HG02642 (cell line): ENCODE results near the gene DNAH10.
"Not testable (repeated sequence)": the region's sequence is repeated elsewhere in the genome, so short reads cannot be mapped to it uniquely, and the experiment has no call there.

ENCODE experiments used
- ATAC-seq: cut with Tn5 transposase; IDR thresholded peaks from one replicate; pipeline ENCODE4 v1.9.1; 2021; ENCODE audit warnings: mild to moderate bottlenecking; ENCODE audit not compliant: unreplicated experiment, poor library complexity

Gene DNAH10

DNA sequence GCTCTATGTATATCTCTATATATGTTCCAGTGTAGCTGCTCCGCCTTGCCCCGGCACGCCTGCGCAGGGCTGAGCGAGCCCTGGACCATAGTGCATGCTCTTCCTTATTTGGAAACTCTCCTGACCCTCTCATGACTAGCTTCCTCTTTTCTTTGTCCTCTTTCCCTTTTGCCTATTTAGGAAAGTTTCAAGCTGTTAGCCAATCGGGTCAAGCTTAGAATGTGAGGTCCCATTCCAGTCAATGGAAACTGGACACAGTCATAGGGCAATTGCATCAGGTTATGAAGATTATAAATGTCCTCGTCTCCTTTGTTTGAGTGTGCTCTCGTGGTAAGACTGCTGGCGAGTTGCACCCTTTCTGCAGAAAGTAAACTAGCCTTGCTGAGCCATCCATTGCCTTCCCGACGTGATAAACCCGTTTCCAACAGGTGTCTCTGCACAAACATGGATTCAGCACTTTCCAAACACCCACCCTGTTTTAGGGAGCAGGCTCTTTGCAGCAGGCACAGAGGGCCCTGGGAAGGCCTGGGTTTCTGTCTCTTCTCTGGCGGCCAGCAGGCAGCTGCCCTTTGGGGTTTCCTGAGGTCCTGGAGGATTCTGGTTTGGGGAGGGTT, 179.6 kb downstream of the DNAH10 start:
- ATAC-seq = no peak

DNA sequence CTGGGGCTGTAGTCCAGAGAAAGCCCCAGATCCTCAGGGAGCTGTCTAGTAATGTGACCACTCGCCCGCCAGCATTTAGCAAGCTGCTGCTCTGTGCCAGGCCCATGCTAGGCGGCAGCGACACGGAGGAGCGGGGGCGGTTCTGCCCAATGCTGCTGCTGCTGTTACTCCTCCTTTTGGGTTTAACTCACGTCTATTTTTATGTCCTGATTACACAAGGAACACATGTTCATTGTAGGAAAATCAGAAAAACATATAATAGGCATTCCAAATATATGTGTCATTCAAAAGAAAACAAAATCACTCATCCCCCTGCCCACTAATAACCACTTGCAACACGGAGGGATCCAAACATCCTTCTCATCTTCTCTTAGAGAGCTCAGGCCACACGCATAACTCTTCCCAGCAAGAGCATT, 180.1 kb downstream of the DNAH10 start:
- ATAC-seq = no peak

DNA sequence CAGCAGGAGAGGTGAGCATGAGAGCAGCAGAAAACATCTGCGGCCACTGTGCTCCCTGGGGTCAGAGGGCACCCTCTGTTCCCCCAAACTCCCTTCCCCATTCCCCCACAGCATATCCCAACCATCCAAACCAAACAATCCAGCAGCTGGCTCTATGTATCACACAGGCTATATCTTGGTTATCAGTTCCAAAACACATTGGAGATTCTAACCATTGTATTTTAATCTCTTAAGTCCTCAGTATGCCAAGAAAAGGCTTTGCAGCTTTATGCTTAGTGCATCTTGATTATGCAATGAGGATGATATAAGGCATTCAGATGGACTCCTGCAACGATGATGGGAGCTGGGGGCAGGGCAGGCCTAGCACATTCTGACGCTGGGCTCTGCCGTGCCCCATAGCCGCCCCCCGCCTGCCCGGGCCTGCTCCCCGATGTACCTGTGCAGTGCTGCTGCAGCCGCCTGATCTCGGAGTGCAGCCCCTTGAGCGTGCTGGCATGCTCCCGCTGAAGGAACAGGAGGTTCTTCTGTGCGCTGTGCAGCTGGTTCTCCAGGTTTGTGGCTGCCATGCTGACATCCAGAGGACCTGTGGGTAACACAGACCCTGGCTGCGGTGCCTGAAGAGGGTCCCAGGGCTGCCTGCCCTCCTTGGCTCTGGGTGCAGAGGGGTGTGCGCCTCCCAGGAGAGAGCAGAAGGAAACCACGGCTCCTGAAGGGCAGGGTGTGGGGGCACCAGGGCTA, 181.0 kb downstream of the DNAH10 start:
- ATAC-seq = no peak

DNA sequence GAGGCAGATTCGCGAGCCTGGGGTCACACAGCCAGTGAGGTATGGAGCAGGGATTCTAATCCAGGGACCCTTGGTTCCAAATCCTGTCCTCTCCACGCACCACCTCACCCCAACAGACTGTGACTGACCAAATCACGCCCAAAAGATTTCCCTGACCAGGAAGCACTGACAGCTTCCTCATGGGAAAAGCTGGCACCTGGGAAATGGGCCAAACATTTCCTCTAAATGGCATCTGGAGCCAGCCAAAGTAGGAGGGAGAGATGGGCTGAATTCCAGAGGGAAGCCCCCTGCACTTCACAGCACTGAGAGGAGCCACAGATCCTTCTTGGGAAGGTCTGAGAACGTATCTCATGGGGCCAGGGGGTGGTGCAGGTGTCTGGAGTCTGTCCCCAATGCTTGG, 181.7 kb downstream of the DNAH10 start:
- ATAC-seq = no peak

DNA sequence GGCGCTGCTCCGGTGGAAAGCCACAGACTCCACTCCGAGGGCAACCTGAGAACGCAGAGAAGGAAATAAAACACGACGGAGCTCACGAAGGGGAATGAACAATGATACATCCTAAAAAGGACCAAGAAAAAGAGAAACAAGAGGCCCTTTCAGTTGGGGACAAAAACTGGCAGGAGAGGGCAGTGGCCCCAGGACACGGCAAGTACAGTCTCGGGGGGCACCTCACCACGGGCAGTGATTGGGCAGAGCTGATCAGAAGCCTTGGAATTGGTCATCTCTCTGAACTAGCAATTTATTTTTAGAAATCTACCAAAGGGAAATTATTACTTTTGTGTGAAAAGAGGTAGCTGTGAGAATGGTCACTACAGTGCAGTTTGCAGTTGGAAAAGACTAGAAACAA, 182.6 kb downstream of the DNAH10 start:
- ATAC-seq = no peak

DNA sequence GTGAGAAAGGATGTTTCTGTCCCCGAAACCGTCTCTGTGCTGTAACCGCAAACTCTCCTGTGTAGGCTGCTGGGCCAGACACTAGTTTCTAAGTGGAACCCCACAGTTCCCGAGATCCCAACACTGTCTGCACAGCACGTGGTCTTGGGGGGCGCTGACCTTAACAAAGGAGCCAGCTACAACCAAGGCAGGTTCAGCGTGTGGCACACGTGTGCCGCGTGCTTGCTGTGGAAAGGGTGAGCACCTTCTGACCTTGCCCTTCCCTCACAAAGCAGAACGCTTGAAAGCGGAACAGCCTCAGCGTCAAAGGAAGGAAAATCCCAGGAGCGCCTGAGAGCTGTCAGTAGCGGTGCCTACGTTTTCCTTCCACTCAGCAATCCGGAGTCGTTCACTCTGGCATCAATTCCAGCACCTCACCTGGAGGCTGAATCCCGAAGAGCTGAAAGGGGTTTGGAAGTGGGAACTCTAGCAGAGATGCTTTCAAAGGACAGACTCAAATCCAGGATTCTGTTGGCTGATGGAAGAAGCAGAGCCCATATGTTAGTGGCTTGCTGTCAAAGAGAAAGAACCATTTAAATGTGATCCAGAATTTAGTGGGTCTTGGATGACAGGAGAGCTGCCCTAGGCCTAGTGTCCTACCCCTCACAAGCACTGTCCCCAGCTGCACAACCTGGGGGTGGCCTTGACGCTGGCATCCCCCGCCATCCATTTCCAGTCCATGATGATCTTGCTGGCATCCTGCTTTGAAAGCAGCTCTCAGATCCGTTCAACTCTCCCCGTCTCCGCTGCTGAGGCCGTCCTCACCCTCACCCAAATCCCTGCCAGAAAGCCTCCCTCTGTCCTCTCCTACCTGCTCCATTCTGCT, 183.4 kb downstream of the DNAH10 start:
- no peak for ATAC-seq

DNA sequence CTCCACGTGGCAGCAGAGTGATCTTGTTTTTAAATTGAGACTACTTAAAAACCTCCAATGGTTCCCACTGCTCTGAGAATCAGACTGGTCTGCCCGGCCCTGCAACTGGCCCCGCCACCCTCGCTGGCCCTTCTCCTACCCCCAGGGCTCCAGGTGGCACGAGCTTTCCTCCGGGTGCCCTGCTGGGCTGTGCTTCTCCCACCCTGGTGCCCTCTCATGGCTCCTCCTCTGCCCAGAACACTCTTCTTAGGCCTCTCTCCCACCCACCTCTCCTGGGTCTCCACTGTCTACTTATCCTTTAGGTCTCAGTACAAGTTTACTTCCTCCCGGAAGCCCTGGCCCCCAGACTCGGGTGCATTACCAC, 184.0 kb downstream of the DNAH10 start:
- ATAC-seq = no peak

DNA sequence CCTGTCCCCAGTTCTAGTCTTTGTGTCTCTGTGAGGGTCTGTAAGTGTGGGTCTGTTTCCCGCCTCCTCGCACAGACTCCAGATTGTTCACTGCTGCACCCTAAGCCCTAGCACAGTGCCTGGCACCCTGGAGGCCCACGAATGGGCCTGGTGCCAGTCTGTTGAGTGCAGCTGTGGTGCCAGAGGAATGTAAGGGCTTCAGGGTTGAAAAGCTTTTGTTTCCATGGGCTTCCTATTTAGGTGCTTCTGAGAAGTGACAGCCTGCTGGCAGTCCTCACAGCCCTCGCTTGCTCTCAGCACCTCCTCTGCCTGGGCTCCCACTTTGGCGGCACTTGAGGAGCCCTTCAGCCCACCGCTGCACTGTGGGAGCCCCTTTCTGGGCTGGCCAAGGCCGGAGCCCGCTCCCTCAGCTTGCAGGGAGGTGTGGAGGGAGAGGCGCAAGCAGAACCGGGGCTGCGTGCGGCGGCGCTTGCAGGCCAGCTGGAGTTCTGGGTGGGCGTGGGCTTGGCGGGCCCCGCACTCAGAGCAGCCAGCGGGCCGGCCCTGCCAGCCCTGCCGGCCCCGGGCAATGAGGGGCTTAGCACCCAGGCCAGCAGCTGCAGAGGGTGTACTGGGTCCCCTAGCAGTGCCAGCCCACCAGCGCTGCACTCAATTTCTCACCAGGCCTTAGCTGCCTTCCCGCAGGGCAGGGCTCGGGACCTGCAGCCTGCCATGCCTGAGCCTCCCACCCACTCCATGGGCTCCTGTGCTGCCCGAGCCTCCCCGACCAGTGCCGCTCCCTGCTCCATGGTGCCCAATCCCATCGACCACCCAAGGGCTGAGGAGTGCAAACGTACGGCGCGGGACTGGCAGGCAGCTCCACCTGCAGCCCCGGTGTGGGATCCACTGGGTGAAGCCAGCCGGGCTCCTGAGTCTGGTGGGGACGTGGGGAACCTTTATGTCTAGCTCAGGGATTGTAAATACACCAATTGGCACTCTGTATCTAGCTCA, 184.7 kb downstream of the DNAH10 start:
- ATAC-seq = not testable (repeated sequence)

DNA sequence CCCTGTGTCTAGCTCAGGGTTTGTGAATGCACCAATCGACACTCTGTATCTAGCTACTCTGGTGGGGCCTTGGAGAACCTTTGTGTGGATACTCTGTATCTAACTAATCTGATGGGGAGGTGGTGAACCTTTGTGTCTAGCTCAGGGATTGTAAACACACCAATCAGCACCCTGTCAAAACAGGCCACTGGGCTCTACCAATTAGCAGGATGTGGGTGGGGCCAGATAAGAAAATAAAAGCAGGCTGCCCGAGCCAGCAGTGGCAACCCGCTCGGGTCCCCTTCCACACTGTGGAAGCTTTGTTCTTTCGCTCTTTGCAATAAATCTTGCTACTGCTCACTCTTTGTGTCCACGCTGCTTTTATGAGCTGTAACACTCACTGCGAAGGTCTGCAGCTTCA, 185.4 kb downstream of the DNAH10 start:
- not testable (repeated sequence) for ATAC-seq

DNA sequence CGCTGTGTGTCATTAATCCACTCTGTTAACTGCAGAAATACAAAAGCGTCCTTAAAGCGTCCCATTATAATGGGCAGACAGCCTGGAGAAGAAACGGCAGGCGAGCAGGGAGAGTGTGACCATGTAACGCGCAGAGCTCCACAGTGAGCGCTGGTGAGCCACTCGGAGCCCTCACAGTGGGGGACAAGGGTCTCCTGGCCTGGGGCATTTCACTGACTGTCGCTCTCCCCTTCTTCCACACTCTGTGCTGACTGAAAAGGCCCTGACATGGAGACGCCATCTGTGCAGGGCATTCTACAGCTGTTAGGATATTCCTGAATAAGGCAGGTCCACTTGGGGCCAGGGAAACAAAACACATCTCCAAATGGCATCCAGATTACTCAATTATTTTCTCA, 186.3 kb downstream of the DNAH10 start:
- ATAC-seq = no peak

DNA sequence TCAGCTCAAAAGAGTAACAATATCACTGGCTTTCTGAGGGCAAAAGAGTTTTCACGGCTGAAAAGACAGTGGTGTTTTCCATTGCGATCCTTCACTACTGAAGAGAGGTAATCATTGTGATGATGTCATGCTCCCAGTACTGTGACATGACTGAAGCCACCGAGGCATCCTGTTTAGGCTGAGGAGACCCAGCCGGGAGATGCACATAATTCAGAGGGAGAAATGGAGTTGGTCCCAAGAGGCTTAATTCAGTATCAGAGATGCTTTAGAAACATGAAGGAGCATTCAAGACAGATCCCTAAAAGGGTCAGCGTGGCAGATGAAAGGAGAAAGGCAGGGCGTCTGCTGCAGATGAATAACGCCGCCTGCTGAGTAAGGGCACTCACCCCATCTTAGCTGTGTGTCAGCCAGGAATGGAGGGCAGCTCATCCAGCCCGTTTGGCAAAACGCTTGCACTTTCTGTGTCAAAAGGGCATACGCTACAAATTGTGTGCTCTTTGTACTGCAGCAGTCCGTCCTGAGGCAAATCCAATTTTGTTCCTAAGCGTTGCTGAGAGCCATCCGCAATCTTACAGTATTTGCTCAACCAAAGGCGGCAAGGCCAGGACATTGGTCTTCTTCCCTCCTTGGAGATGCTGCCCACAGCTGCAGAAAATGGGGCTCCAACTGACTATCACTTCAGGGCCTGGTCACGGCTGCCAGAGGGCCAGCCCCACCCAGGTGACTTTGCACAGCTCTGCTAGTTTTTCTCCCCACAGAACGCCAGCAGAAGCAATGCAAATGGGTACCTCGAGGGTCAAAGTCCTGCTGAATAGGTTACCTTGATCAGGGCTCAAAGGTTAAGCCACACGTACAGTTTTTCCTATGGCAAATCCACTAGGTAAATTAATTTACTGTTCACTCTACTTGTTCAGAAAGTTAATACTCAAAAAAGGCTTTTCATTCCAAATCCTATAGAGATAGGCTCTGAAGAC, 187.0 kb downstream of the DNAH10 start:
- ATAC-seq = no peak

DNA sequence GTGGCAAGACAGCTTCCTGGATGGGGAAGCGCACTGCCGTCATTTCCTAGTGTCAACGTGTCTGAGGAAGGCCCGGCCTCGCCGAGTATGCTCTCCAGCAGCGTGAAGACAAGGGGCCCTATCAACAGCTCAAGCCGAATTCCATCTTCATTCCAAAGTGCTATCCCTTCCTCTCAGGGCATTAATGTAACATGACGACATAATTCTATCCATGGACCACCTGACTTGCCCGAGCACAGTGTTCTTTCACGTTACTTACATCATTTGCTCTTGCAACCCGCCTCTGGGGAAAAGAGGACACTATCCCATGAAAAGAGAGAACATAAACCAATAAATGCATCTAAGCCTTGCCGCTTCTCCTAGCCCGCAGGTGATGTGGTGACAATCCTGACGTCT, 187.7 kb downstream of the DNAH10 start:
- ATAC-seq = no peak

DNA sequence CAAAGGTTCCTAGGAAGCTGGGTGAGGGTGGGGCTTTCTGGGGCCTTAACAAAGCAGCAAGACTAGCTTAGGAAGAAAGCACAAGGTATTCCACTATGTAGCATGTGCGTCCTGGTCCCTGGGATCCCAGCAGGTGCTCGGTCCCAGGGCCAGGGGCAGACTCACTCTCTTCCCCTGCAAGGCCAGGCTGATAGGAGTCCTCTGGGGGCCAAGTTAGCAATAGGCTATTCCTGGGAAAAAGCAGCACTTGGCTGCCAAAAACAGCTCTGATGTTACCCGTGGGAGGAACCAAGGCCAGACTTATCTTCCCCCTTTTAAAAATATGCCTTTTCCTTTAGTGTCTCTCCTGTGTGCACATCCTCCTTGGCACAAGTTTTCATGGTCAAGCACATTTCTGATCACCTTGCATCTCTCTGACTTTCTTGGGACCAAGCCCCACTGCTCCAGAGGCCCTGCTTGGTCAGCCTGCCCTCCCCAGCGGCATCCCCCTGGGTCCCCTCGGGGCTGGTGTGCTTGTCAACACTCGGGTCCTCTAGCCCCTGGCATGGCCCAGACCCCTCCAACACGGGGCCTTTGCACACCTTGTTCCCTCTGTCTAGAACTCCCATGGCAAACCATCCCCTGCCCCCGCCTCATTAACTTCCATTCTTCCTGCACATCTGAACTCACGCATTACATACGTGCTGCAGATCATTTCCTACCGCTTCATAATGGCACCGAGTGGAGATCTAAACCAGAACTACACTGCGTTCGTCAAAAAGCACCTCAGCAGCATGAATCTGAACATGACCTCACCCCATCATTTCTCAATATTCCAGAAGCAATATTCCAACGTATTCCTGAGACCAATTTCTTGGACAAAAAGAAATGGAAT, 188.6 kb downstream of the DNAH10 start:
- ATAC-seq = no peak

DNA sequence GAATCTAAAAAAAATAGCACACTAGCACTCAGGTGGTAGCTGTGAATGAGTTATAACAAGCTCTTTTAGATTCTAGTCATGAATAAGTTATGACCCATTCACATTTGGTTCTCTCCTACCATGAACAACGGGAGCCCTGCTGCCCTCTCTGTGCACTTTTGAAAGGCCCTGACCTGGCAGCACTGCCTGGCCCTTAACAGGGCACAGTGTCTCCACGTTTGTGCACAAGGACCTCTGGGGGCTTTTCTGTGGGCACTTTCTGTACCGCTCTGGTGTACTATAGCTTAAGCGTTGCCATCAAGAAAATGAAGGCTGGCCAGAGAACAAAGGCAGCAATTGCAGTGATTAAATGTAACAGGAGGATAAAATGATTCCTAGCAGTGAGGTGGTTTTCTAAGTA, 189.4 kb downstream of the DNAH10 start:
- no peak for ATAC-seq

DNA sequence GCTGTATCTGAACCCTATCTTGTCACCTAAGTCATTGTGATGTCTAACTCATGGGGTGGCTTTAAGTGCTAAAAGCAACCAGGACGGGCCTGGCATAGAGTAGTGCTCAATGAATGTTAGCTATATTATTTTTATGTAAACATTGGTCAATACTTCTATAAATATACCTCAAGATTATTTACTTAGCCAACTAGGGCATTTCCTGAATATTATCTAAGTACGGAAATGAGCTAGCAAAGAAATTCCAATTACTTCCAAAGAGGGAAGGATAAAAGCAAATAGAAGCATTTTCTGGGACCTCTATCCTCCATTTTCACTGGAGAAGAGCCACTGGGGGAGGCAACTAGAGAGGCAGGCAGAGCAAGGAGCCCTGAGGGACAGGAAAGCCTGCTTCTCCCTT, 189.9 kb downstream of the DNAH10 start:
- no peak for ATAC-seq

DNA sequence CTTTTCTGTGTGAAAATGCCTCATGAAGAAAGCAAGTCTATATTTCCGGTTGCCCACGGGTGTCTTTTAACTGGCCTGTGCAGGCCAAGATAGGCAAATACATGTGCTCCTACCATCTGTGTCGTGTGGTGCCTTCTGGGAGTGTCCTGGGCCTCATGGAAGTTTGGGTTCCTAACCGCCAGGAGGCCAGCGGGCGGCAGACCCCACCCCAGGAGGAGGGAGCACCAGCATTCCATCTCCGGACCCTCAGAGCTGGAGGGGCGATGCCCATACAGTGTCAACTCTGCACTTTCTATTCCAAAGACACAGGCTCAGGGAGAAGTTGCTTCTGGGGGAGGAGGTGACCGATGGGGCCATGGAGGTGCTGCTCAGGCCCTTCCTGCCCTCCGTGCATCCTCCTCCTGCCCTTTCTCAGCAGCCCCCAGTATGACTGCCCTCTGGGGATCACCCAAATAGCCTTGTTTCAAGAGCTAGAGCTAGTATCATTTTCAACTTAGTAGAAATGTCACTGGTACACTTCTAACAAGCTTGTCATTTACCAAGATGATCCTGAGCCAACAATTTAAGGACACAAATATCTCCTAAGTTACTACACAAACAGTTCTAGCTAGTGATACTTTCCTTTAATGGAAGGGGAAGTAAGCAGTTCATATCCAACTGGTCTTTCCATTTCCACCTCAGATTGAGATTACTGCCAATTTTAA, 192.7 kb downstream of the DNAH10 start:
- ATAC-seq = no peak

DNA sequence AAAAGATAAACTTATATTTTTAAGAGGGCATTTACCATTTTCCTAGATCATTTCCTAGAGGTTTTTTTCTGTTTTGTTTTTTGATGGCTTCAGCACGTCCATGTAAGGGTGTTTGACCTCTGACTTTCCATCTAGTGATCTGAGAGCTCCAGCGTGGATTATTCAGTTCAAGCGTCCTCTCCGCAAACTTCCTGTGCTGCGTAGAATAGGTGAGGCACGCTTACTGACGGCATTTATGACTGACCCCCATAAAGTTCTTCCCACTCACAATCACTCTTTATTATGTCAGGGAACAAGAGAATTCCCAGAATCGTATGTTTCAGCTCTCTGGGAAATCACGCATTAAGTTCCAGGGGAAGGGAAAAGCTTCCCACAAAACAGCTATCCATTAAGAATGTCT, 194.1 kb downstream of the DNAH10 start:
- ATAC-seq = no peak

DNA sequence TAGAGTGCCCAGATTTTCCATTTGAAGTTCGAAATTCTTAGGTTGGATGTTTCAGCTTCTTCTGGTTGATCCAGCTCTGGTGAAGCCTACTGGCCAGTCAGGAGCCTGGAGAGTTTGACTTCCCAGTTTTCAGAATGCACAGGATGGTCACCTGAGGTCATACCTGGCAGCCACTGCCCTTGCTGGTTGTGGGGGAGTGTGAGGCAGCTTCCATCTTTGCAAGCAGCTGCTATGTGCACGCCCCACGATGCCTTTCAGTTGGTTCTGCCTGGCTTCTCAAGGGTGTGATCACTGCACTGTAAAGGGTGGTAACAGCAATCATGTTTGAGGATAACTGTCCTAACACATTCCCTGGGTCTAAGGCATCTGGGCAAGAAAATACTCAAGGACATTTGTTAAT, 195.1 kb downstream of the DNAH10 start:
- no peak for ATAC-seq
